Nephron progenitor cell (in vitro differentiated cells): ENCODE data around the gene KCNQ1.
A peak's percentile ranks its signal among the peaks of the same experiment; 100 is the strongest.

Experiments
- DNase-seq: peaks from one replicate; pipeline ENCODE4 v3.0.0; 2021
- H3K27ac Mint-ChIP-seq: 2 replicates; pipeline ENCODE4 v1.8.0; 2021; ENCODE audit warnings: mild to moderate bottlenecking, moderate library complexity, mixed read lengths
- H3K27me3 Mint-ChIP-seq: 2 replicates; pipeline ENCODE4 v1.8.0; 2021; ENCODE audit warnings: mild to moderate bottlenecking, low read depth, mixed read lengths; ENCODE audit not compliant: poor library complexity
- H3K36me3 Mint-ChIP-seq: 2 replicates; pipeline ENCODE4 v1.8.0; 2021; ENCODE audit warnings: low read depth, mixed read lengths
- H3K4me1 Mint-ChIP-seq: 2 replicates; pipeline ENCODE4 v1.8.0; 2021; ENCODE audit warnings: mixed read lengths
- H3K4me3 Mint-ChIP-seq: 2 replicates; pipeline ENCODE4 v1.8.0; 2021; ENCODE audit warnings: mild to moderate bottlenecking, moderate library complexity, mixed read lengths
- H3K9me3 Mint-ChIP-seq: 2 replicates; pipeline ENCODE4 v1.8.0; 2021; ENCODE audit warnings: mild to moderate bottlenecking, moderate library complexity, mixed read lengths
- TF ChIP-seq, protein P1 (sequence below): fragments of 200-600 bp; sonication (generic); IDR thresholded peaks from 2 replicates; pipeline ENCODE4 v1.5.0; 2021; ENCODE audit warnings: antibody characterized with exemption

Gene KCNQ1

DNA sequence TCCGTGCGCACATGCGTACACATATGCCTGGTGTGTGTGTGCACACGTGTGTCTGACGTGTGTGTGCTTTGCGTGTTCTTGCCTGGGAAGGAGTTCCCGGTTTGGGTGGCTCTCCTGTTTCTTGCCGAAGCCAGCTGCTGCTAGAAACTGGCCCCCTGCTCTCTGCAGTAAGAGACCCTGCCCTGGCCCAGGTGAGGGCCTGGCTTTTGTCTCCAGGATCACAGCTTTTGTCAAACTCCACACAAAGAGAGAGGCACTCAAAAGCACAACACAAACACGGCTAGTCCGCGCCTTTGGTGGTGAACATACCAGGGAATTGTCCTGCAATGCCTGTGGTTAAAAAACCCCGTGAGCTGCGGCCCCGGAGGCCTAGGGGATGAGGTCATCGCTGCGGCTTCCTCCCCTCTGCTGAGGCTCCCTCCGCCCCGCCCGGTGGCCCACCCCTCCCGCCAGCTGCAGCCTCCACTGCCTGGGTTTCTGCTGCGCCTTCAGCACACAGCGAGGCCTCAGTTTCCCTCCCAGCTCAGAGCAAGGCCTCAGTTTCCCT, 88.9 kb downstream of the KCNQ1 start:
- no peak overlapping the region for H3K4me3 Mint-ChIP-seq
- peaks cover 7% of the 10 kb centered on the region for H3K27me3 Mint-ChIP-seq
- H3K9me3 Mint-ChIP-seq = no peaks in the 10 kb centered on the region
- no peaks in the 10 kb centered on the region for H3K36me3 Mint-ChIP-seq
- peak; percentile 77 for DNase-seq
- H3K4me1 Mint-ChIP-seq = peaks cover 37% of the 10 kb centered on the region
- H3K27ac Mint-ChIP-seq = peak overlapping the region; percentile 51
- TF ChIP-seq, protein P1, sequence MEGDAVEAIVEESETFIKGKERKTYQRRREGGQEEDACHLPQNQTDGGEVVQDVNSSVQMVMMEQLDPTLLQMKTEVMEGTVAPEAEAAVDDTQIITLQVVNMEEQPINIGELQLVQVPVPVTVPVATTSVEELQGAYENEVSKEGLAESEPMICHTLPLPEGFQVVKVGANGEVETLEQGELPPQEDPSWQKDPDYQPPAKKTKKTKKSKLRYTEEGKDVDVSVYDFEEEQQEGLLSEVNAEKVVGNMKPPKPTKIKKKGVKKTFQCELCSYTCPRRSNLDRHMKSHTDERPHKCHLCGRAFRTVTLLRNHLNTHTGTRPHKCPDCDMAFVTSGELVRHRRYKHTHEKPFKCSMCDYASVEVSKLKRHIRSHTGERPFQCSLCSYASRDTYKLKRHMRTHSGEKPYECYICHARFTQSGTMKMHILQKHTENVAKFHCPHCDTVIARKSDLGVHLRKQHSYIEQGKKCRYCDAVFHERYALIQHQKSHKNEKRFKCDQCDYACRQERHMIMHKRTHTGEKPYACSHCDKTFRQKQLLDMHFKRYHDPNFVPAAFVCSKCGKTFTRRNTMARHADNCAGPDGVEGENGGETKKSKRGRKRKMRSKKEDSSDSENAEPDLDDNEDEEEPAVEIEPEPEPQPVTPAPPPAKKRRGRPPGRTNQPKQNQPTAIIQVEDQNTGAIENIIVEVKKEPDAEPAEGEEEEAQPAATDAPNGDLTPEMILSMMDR = no peak

DNA sequence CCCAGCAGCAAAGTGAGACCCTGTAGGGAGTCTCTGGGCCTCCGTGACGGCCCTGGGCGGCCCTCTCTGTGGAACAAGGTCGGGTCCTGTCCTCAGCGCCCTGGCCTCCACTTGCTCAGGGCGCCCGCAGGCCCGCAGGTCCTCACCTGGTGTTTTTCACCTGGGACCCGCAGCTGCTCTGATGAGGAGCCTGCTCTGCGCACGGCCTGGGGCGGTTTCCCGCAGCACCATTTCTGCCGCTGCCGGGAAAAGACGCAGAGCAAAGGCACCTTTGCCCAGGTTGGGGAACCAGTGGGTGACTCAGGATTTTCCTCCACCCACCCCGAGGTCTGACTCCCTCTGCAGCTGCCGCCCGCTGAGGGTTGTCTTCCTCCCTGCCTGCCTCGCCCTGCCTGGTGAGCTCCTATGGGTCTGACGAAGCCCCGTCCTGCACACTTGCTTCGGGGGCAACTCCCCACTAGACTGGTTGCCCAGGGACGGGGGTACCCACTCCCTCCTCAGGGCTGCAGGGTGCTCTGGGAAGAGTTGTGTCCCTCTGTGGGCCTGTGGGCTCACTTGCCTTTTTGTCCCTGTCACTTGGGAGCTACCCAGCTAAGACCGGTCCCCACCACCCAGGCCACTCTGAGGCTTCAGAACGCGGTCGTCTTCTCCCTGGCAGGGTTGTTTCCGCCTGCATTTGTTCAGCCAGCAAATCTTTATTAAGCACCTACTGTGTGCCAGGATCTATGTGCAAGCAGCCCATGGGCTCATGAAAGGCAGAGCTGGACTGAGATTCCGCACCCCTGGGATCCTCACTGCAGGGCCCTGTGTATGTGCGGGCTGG, 89.5 kb downstream of the KCNQ1 start:
- H3K4me1 Mint-ChIP-seq = peaks cover 37% of the 10 kb centered on the region
- DNase-seq = no peak
- TF ChIP-seq, protein P1 = no peak

GRCh38 chr11:2534957-2535672, 90.3 kb downstream of the KCNQ1 start:
- no peak overlapping the region for H3K27ac Mint-ChIP-seq
- TF ChIP-seq, protein P1 = no peak
- no peak overlapping the region for H3K4me3 Mint-ChIP-seq
- peaks cover 41% of the 10 kb centered on the region for H3K4me1 Mint-ChIP-seq
- no peak for DNase-seq
- H3K9me3 Mint-ChIP-seq = no peaks in the 10 kb centered on the region
- H3K36me3 Mint-ChIP-seq = no peaks in the 10 kb centered on the region
- H3K27me3 Mint-ChIP-seq = peaks cover under 1% of the 10 kb centered on the region

More for the DNA sequence above, 89.5 kb downstream of the KCNQ1 start:
- H3K27me3 Mint-ChIP-seq = peaks cover 4% of the 10 kb centered on the region
- no peak overlapping the region for H3K27ac Mint-ChIP-seq
- H3K36me3 Mint-ChIP-seq = no peaks in the 10 kb centered on the region
- no peak overlapping the region for H3K4me3 Mint-ChIP-seq
- H3K9me3 Mint-ChIP-seq = no peaks in the 10 kb centered on the region

- Mint-ChIP-seq H3K36me3 (no peaks in the 10 kb centered on the region), H3K27ac (no peak overlapping the region), H3K4me1 (peaks cover 46% of the 10 kb centered on the region), H3K9me3 (no peaks in the 10 kb centered on the region), H3K27me3 (no peaks in the 10 kb centered on the region), H3K4me3 (no peak overlapping the region)
- TF ChIP-seq, protein P1 = no peak
- no peak for DNase-seq
Observed at GRCh38 chr11:2535673-2536439, 91.0 kb downstream of the KCNQ1 start.

DNA sequence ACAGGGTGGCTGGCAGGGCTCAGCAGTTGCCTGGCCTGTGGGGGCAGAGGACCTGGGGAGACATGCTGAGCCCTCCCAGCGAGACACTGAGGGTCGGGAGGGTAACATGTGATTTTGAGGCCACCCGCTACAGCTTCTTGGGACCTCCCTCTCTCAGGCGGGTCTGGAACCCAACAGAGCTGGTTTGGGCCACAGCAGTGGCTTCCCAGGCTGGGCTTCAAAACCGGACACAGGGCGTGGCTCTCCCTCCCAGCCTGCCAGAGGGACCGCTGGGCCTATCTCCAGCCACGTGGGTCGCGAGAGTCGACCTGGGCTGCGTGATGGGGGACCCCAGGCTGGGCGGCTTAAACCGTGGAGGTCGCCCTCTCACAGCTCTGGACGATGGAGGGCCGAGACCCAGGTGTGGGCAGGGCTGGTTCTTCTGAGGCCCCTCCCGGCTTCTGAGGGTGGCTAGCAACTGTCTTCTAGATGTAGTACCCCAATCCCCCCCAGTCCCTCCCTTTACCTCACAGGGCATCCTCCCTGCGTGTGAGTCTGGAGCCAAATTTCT, 91.7 kb downstream of the KCNQ1 start:
- no peak overlapping the region for H3K27ac Mint-ChIP-seq
- no peak overlapping the region for H3K4me3 Mint-ChIP-seq
- TF ChIP-seq, protein P1 = no peak
- H3K36me3 Mint-ChIP-seq = no peaks in the 10 kb centered on the region
- DNase-seq = no peak
- H3K9me3 Mint-ChIP-seq = no peaks in the 10 kb centered on the region
- H3K27me3 Mint-ChIP-seq = no peaks in the 10 kb centered on the region
- H3K4me1 Mint-ChIP-seq = peaks cover 52% of the 10 kb centered on the region
